ENCODE measurements around the gene CLN3.
"Not testable (repeated sequence)": the region's sequence is repeated elsewhere in the genome, so short reads cannot be mapped to it uniquely, and the experiment has no call there.

CLN3 gene

DNA sequence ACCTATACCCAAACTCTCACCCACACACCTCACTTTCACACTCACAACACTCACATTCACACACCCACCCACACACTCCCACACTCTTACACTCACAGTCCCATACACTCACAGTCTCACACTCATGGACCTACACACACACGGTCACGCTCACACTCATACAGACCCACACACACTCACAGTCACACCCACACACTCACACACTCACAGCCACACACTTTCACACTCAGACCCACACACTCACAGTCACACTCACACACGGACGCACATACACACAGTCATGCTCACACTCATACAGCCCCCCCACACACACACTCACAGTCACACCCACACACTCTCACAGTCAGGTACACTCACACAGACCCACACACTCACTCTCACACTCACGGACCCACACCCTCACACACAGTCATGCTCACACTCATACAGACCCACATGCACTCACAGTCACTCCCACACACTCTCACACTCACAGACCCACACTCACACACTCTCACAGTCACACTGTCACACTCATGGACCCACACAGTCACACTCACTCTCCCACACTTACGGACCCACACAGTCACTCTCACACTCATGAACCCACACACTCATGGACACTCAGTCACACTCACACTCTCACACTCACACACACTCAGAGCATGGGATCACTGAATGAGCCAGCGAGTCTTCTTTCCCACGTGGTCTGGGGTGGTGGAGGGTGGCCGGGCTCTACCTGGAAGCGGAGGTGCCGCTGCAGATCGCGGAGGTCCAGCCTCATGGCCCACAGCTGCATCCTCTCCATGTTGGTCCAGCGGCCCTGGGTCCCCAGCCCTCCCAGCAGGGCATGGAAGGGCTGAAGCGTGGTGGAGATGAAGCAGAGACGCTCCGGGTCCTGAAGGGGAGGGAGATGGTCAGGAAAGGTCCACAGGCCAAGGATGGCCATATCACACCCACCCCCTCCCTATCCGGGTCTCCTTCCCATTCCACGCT lies 9.7 kb upstream of the CLN3 start:
- Mint-ChIP-seq H3K4me3 (no peak overlapping the region), H3K4me1 (peaks cover 18% of the 10 kb centered on the region), H3K27ac (no peak overlapping the region), H3K36me3 (peaks cover 10% of the 10 kb centered on the region), H3K9me3 (no peaks in the 10 kb centered on the region)
- DNase-seq (ENCODE audit: low spot score in 2 of 2), result no peak
- ATAC-seq, result peak; percentile 34

GRCh38 chr16:28500476-28501180 lies 8.8 kb upstream of the CLN3 start:
- H3K4me3 Mint-ChIP-seq; ATAC-seq; H3K9me3 Mint-ChIP-seq; DNase-seq (ENCODE audit: low spot score in 2 of 2): not testable (repeated sequence)
- H3K36me3 Mint-ChIP-seq, result peaks cover 11% of the 10 kb centered on the region
- H3K27ac Mint-ChIP-seq, result peak overlapping the region; percentile 66
- H3K4me1 Mint-ChIP-seq, result peaks cover 21% of the 10 kb centered on the region

GRCh38 chr16:28499854-28500253 lies 8.0 kb upstream of the CLN3 start:
- Mint-ChIP-seq H3K27ac (peak overlapping the region; percentile 66), H3K36me3 (peaks cover 14% of the 10 kb centered on the region), H3K9me3 (no peaks in the 10 kb centered on the region), H3K4me3 (no peak overlapping the region), H3K4me1 (peaks cover 29% of the 10 kb centered on the region)
- ATAC-seq, result no peak
- DNase-seq (ENCODE audit: low spot score in 2 of 2), result no peak

GRCh38 chr16:28498666-28499381 lies 7.0 kb upstream of the CLN3 start:
- peaks cover 38% of the 10 kb centered on the region for H3K4me1 Mint-ChIP-seq
- no peaks in the 10 kb centered on the region for H3K9me3 Mint-ChIP-seq
- no peak overlapping the region for H3K4me3 Mint-ChIP-seq
- H3K36me3 Mint-ChIP-seq, result peaks cover 24% of the 10 kb centered on the region
- peak overlapping the region; percentile 35 for H3K27ac Mint-ChIP-seq
- DNase-seq (ENCODE audit: low spot score in 2 of 2), result no peak
- no peak for ATAC-seq

- Mint-ChIP-seq H3K4me1 (peaks cover 46% of the 10 kb centered on the region), H3K9me3 (no peaks in the 10 kb centered on the region), H3K4me3 (no peak overlapping the region), H3K27ac (peak overlapping the region; percentile 100), H3K36me3 (peaks cover 25% of the 10 kb centered on the region)
- DNase-seq (ENCODE audit: low spot score in 2 of 2), result no peak
- no peak for ATAC-seq
Observed at GRCh38 chr16:28497861-28498599, 6.2 kb upstream of the CLN3 start.

- H3K4me3 Mint-ChIP-seq, result peak overlapping the region; percentile 95
- DNase-seq (ENCODE audit: low spot score in 2 of 2) (no peak), ATAC-seq (no peak)
- H3K27ac Mint-ChIP-seq, result peak overlapping the region; percentile 100
- no peaks in the 10 kb centered on the region for H3K9me3 Mint-ChIP-seq
- peaks cover 48% of the 10 kb centered on the region for H3K4me1 Mint-ChIP-seq
- peaks cover 25% of the 10 kb centered on the region for H3K36me3 Mint-ChIP-seq
Observed at GRCh38 chr16:28497386-28497785, 5.5 kb upstream of the CLN3 start.

DNA sequence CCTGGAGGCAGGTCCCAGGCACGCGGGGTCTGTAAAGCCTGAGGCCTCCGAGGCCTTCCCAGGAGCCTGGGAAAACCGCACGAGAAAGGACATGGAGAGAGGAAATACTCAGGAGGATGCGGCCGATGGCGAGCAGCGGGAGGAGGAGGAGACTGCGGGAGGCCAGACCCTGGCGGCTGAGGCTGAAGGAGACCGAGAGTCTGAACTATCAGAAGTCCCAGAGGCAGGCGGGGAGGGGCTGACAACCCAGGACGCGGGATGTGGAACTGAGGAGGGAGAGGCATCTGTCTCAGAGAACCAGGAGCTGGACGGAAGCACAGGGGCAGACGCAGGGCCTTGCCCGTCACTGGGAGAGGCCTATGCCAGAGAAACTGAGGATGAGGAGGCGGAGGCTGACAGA lies 5.0 kb upstream of the CLN3 start:
- ATAC-seq (no peak), DNase-seq (ENCODE audit: low spot score in 2 of 2) (no peak)
- H3K4me3 Mint-ChIP-seq, result peak overlapping the region; percentile 95
- peaks cover 30% of the 10 kb centered on the region for H3K36me3 Mint-ChIP-seq
- peak overlapping the region; percentile 100 for H3K27ac Mint-ChIP-seq
- H3K9me3 Mint-ChIP-seq, result no peaks in the 10 kb centered on the region
- H3K4me1 Mint-ChIP-seq, result peaks cover 52% of the 10 kb centered on the region

- ATAC-seq (no peak), DNase-seq (ENCODE audit: low spot score in 2 of 2) (no peak)
- H3K36me3 Mint-ChIP-seq, result peaks cover 36% of the 10 kb centered on the region
- peak overlapping the region; percentile 100 for H3K27ac Mint-ChIP-seq
- peaks cover 60% of the 10 kb centered on the region for H3K4me1 Mint-ChIP-seq
- no peaks in the 10 kb centered on the region for H3K9me3 Mint-ChIP-seq
- H3K4me3 Mint-ChIP-seq, result peak overlapping the region; percentile 95
Observed at GRCh38 chr16:28495795-28496749, 4.2 kb upstream of the CLN3 start.

DNA sequence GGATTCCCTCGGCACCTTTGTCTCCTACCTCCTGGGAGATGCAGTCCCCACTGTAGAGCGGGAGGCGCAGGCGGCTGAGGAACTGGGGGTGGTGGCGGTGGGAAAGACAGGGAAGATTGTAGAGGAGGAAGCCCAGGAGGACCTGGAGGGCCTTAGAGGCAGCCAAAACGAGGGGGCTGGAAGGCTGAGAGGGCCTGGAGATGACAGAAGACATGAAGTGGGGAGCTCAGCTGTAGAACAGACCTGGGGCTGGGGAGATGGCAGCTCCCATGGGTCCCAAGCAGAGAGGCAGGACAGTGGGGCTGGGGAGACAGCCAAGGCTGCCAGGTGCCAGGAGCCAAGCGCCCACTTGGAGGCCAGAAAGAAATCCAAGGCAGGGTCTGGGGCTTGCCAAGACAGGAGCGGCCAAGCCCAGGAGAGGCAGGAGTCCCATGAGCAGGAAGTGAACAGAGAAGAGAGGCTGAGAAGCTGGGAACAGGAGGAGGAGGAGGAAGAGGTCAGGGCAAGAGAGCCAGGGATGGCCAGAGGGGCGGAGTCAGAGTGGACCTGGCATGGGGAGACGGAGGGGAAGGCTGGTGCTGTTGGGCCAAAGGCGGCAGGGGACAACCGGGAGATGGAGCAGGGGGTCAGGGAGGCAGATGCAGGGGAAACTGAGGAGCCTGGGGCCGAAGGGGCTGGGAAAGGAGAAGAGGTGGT lies 3.4 kb upstream of the CLN3 start:
- DNase-seq (ENCODE audit: low spot score in 2 of 2), result no peak
- H3K27ac Mint-ChIP-seq, result peak overlapping the region; percentile 100

GRCh38 chr16:28494121-28494851 lies 2.4 kb upstream of the CLN3 start, which contains the start of gene APOBR:
Gene APOBR (plus strand): TSS chr16:28494643. CDS start chr16:28494682, 39 bp downstream.
- Mint-ChIP-seq H3K4me3 (peak within 1 kb of the TSS; percentile 95), H3K27ac (peak within 1 kb of the TSS; percentile 100), H3K4me1 (peaks cover 65% of the 10 kb centered on the region), H3K36me3 (peaks cover 52% of the 10 kb centered on the region), H3K9me3 (no peaks in the 10 kb centered on the region)
- ATAC-seq (peak; percentile 89), DNase-seq (ENCODE audit: low spot score in 2 of 2) (peak; percentile 66 to 92)

More for the DNA sequence above, 3.4 kb upstream of the CLN3 start:
- Mint-ChIP-seq H3K4me1 (peaks cover 61% of the 10 kb centered on the region), H3K36me3 (peaks cover 42% of the 10 kb centered on the region), H3K9me3 (no peaks in the 10 kb centered on the region), H3K4me3 (peak overlapping the region; percentile 95)
- no peak for ATAC-seq

DNA sequence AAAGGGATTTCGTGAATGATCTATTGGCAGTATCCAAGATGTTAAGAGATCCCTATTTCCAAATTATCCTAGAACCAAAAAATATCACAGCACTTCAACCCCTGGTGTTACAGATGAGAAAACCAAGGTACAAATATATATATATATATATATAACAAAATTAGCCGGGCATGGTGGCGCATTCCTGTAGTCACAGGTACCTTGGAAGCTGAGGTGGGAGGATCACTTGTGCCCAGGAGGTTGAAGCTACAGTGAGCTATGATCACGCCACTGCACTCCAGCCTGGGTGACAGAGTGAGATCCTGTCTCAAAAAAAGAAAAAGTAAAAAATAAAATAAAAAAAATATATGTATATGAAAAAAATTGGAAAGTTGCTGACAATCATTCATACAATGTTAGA lies 637 bp upstream of the CLN3 start:
- Mint-ChIP-seq H3K9me3 (no peaks in the 10 kb centered on the region), H3K36me3 (peaks cover 60% of the 10 kb centered on the region), H3K4me1 (peaks cover 76% of the 10 kb centered on the region), H3K4me3 (peak overlapping the region; percentile 95), H3K27ac (peak overlapping the region; percentile 99)
- DNase-seq (ENCODE audit: low spot score in 2 of 2) (no peak), ATAC-seq (no peak)

DNA sequence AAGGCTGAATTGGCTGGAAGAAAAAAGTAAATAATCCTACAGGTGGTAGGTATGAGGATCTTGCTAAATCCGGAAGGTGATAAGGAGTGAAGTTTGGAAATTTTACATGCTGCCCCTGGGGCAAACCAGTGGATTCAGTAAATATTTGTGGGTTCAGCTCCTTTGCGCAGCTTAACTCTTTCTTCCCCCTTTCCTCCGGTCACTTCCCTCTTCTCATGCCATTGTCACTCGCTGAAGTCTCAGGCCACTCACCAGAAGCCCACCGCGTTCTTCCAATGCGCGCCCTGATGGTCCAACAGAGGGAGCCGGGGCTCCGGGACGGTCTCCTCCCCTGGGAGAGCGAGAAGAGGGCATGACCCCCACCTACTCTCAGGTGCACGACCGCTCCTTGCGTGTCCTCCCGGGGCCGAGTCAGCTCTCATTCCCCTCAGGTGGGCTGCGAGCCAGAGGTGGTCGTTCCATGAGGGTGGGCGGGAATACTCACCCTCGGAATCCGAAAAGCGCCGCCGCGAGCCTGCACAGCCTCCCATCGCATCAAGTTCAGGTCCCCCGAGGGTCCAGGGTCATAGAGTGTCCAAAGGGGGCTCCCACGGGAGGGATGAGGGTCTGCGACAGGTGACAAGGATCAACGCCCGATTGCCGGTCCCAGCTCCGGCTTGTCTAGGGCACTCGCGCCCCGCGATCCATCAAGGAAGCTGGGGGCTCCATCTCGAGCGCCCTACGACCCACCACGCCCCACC lies 474 bp downstream of the CLN3 start:
- peak in 1 of 2 donors; percentile 20 for DNase-seq (ENCODE audit: low spot score in 2 of 2)
- Mint-ChIP-seq H3K4me3 (peak overlapping the region; percentile 95), H3K9me3 (no peaks in the 10 kb centered on the region), H3K27ac (peak overlapping the region; percentile 99), H3K4me1 (peaks cover 73% of the 10 kb centered on the region), H3K36me3 (peaks cover 64% of the 10 kb centered on the region)
- ATAC-seq, result no peak

All from stimulated activated effector memory CD8-positive, alpha-beta T cell treated with anti-CD3 and anti-CD28 coated beads, Interleukin-12 subunit alpha, Interleukin-12 subunit beta, amount 100 ng/mL, for 72 hours (primary cell).